ENCODE results near the gene FBN3.

GRCh38 chr19:8110931-8111330 lies 38.5 kb downstream of the FBN3 start:
- TF ChIP-seq CTCF (conservative IDR thresholded peaks at IDR 0.05; ENCODE audit: low read length) (no peak), EZH2phosphoT487 (IDR thresholded peaks at IDR 0.05; ENCODE audit: borderline replicate concordance) (no peak)

All from Loucy (cell line).